Activated naive CD4-positive, alpha-beta T cell treated with Interleukin-2 at 50 U/mL for 16 hours (primary cell): ENCODE results near the gene MARCHF3.
"Not testable (repeated sequence)": the region's sequence is repeated elsewhere in the genome, so short reads cannot be mapped to it uniquely, and the experiment has no call there.

ENCODE experiments used
- DNase-seq: peaks from one replicate; pipeline ENCODE4 v3.0.0-alpha.2; 2020

Gene MARCHF3

GRCh38 chr5:126839407-126839806 is 191.0 kb downstream of the MARCHF3 start:
- not testable (repeated sequence) for DNase-seq

GRCh38 chr5:126837906-126838539 is 192.3 kb downstream of the MARCHF3 start:
- no peak for DNase-seq

GRCh38 chr5:126837242-126837641 is 193.1 kb downstream of the MARCHF3 start:
- no peak for DNase-seq

- no peak for DNase-seq
These were observed 193.6 kb downstream of the MARCHF3 start for GRCh38 chr5:126836778-126837177.

- DNase-seq = no peak
These were observed 199.2 kb downstream of the MARCHF3 start for GRCh38 chr5:126831156-126831555.

GRCh38 chr5:126830061-126830460 is 200.3 kb downstream of the MARCHF3 start:
- DNase-seq = no peak

GRCh38 chr5:126829098-126829497 is 201.3 kb downstream of the MARCHF3 start:
- DNase-seq = no peak

GRCh38 chr5:126826619-126827215 is 203.6 kb downstream of the MARCHF3 start:
- no peak for DNase-seq

GRCh38 chr5:126819253-126819652 is 211.1 kb downstream of the MARCHF3 start:
- no peak for DNase-seq

- DNase-seq = no peak
These were observed 211.6 kb downstream of the MARCHF3 start for GRCh38 chr5:126818736-126819135.
